Mammary epithelial cell (primary cell): ENCODE measurements around the gene ITGB2.

Source experiments
- EZH2 ChIP-seq: IDR thresholded peaks from 2 replicates; pipeline ENCODE4 v1.6.1; 2012; ENCODE audit warnings: low read length, inconsistent platforms, borderline replicate concordance
- TF ChIP-seq, protein P1 (sequence below), 2 donors: IDR thresholded peaks in 1 of 2; conservative IDR thresholded peaks in 1 of 2; 2 replicates each; pipeline ENCODE4 v1.5.1; 2011 to 2012; ENCODE audit warnings: inconsistent platforms in 2 of 2, low read length in 2 of 2, mild to moderate bottlenecking in 2 of 2, control low read depth in 1 of 2, low read depth in 1 of 2; ENCODE audit not compliant: insufficient read depth in 1 of 2; ENCODE audit errors: extremely low read depth in 1 of 2

DNA sequence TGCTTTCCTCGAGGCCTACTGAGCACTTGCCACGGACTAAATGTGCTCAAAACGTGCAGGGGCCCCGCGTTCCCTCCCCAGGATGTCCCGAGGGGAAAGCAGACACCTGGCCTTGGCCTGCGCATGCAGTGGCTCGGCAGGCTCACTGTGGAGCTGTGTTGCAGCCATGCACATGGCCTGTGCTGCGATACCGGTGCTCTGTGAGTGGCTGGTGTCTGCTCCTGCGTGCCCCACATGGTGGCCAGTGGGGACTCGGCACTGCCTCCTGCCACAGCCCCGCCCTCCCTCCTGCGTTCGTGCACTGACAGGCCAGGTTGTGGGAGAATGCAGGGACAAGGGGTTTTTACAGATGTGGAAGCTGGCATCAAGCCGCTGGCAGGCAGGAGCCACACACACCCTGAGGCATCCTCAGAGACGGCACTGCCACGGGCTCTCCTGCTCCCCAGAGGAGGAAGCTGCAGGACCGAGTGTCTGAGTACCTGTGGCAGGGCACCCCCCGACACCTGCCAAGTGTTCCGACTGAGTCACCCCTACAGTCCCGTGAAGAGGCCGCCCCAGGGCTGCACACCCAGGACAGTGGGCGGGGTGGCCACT lies 30.3 kb downstream of the ITGB2 start:
- TF ChIP-seq, protein P1, sequence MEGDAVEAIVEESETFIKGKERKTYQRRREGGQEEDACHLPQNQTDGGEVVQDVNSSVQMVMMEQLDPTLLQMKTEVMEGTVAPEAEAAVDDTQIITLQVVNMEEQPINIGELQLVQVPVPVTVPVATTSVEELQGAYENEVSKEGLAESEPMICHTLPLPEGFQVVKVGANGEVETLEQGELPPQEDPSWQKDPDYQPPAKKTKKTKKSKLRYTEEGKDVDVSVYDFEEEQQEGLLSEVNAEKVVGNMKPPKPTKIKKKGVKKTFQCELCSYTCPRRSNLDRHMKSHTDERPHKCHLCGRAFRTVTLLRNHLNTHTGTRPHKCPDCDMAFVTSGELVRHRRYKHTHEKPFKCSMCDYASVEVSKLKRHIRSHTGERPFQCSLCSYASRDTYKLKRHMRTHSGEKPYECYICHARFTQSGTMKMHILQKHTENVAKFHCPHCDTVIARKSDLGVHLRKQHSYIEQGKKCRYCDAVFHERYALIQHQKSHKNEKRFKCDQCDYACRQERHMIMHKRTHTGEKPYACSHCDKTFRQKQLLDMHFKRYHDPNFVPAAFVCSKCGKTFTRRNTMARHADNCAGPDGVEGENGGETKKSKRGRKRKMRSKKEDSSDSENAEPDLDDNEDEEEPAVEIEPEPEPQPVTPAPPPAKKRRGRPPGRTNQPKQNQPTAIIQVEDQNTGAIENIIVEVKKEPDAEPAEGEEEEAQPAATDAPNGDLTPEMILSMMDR (conservative IDR thresholded peaks at IDR 0.05 in 1 of 2, IDR thresholded peaks at IDR 0.05 in 1 of 2; ENCODE audit: extremely low read depth in 1 of 2, insufficient read depth in 1 of 2, low read depth in 1 of 2, low read length in 2 of 2), result no peak
- no peak for TF ChIP-seq EZH2
